HG03565 (cell line): ENCODE data around the gene D2HGDH.
"Not testable (repeated sequence)": the region's sequence is repeated elsewhere in the genome, so short reads cannot be mapped to it uniquely, and the experiment has no call there.

Source experiments
- ATAC-seq: cut with Tn5 transposase; IDR thresholded peaks from one replicate; pipeline ENCODE4 v1.9.1; 2021; ENCODE audit warnings: mild to moderate bottlenecking, moderate library complexity; ENCODE audit not compliant: unreplicated experiment

D2HGDH gene

GRCh38 chr2:241748468-241749256 lies 14.2 kb downstream of the D2HGDH start:
- no peak for ATAC-seq

- no peak for ATAC-seq
Measured at GRCh38 chr2:241750076-241750840, 15.8 kb downstream of the D2HGDH start.

- ATAC-seq: no peak
Measured at GRCh38 chr2:241751152-241751551, 16.7 kb downstream of the D2HGDH start.

- ATAC-seq: no peak
Measured at GRCh38 chr2:241751776-241752175, 17.3 kb downstream of the D2HGDH start.

GRCh38 chr2:241752253-241752652 lies 17.8 kb downstream of the D2HGDH start:
- no peak for ATAC-seq

GRCh38 chr2:241752689-241753276 lies 18.4 kb downstream of the D2HGDH start:
- ATAC-seq: no peak

- no peak for ATAC-seq
Measured at GRCh38 chr2:241753493-241753892, 19.1 kb downstream of the D2HGDH start.

GRCh38 chr2:241754042-241754441 lies 19.6 kb downstream of the D2HGDH start:
- ATAC-seq: no peak

- no peak for ATAC-seq
Measured at GRCh38 chr2:241755166-241755565, 20.7 kb downstream of the D2HGDH start.

GRCh38 chr2:241755777-241756176 lies 21.3 kb downstream of the D2HGDH start:
- no peak for ATAC-seq

- ATAC-seq: no peak
Measured at GRCh38 chr2:241759067-241759807, 24.8 kb downstream of the D2HGDH start.

- not testable (repeated sequence) for ATAC-seq
Measured at GRCh38 chr2:241759893-241760292, 25.5 kb downstream of the D2HGDH start.

GRCh38 chr2:241760301-241760771 lies 25.9 kb downstream of the D2HGDH start:
- no peak for ATAC-seq

GRCh38 chr2:241762321-241762932 lies 28.0 kb downstream of the D2HGDH start:
- no peak for ATAC-seq

GRCh38 chr2:241762933-241763369 lies 28.5 kb downstream of the D2HGDH start:
- no peak for ATAC-seq

GRCh38 chr2:241763551-241764274 lies 29.3 kb downstream of the D2HGDH start:
- no peak for ATAC-seq

- ATAC-seq: no peak
Measured at GRCh38 chr2:241764275-241765241, 30.1 kb downstream of the D2HGDH start.

GRCh38 chr2:241767464-241768250 lies 33.2 kb downstream of the D2HGDH start:
- no peak for ATAC-seq
